Rectal smooth muscle tissue (tissue), 1 donor: ENCODE measurements around the gene B4GALT7.
"Not testable (repeated sequence)": the region's sequence is repeated elsewhere in the genome, so short reads cannot be mapped to it uniquely, and the experiment has no call there.

Experiments used
- H3K27ac ChIP-seq: one replicate; pipeline ENCODE4 v1.7.0; 2013; ENCODE audit warnings: low read depth, low read length, inconsistent platforms
- H3K27me3 ChIP-seq: one replicate; pipeline ENCODE4 v1.7.0; 2013; ENCODE audit warnings: low read length; ENCODE audit not compliant: control insufficient read depth, insufficient read depth
- H3K36me3 ChIP-seq: one replicate; pipeline ENCODE4 v1.7.0; 2013; ENCODE audit warnings: low read length; ENCODE audit not compliant: control insufficient read depth, insufficient read depth
- H3K4me1 ChIP-seq: one replicate; pipeline ENCODE4 v1.7.0; 2013; ENCODE audit warnings: low read length; ENCODE audit not compliant: control insufficient read depth, insufficient read depth
- H3K4me3 ChIP-seq: one replicate; pipeline ENCODE4 v1.7.0; 2013; ENCODE audit warnings: low read length
- H3K9ac ChIP-seq: one replicate; pipeline ENCODE4 v1.7.0; 2013; ENCODE audit warnings: low read length

B4GALT7 gene

GRCh38 chr5:177624172-177624571 lies 24.2 kb downstream of the B4GALT7 start:
- H3K4me1 ChIP-seq, H3K36me3 ChIP-seq, H3K27ac ChIP-seq, H3K9ac ChIP-seq, H3K27me3 ChIP-seq, H3K4me3 ChIP-seq: not testable (repeated sequence)

DNA sequence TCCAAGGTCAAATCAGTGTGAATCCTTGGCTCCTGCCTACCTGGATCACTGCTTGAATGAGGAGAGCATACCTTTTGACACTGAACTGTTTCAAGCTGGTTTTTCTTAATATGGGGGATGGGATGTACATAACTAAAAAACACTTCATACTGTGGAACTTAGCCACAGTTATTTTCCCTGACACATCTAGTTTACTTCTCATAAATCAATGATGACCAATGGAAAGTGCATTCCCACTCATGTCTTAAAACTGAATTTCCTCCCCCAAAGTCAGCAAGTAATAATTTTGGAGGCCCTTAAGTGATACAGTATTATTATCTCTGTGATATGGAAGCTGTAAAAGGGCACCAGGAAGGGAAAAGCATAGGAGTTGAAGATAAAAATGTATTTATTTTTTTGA lies 30.3 kb downstream of the B4GALT7 start:
- not testable (repeated sequence) for H3K9ac ChIP-seq, H3K4me3 ChIP-seq, H3K27me3 ChIP-seq, H3K36me3 ChIP-seq, H3K4me1 ChIP-seq, H3K27ac ChIP-seq

DNA sequence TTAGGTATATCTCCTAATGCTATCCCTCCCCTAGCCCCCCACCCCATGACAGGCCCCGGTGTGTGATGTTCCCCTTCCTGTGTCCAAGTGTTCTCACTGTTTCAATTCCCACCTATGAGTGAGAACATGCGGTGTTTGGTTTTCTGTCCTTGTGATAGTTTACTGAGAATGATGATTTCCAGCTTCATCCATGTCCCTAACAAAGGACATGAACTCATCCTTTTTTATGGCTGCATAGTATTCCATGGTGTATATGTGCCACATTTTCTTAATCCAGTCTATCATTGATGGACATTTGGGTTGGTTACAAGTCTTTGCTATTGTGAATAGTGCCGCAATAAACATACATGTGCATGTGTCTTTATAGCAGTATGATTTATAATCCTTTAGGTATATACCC lies 35.0 kb downstream of the B4GALT7 start:
- not testable (repeated sequence) for H3K27me3 ChIP-seq, H3K9ac ChIP-seq, H3K4me3 ChIP-seq, H3K36me3 ChIP-seq, H3K4me1 ChIP-seq, H3K27ac ChIP-seq

DNA sequence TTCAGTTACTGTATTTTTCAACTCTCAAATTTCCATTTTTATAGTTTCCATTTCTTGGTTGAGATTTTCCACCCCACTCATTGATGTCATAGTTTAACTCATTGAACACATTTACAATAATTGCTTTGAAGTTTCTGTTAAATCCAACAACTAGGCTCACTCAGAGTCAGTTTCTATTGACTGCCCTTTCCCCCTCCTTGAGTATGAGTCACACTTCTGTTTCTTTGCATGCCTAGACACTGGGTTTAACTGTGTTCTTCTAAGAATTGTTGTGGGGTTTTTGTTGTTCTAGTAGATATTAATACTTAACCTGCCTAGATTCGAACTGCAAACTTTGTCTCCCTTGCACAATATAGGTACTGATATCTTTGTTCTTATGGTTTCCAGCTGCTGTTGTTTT lies 45.5 kb downstream of the B4GALT7 start:
- not testable (repeated sequence) for H3K4me1 ChIP-seq, H3K4me3 ChIP-seq, H3K27ac ChIP-seq, H3K36me3 ChIP-seq, H3K9ac ChIP-seq, H3K27me3 ChIP-seq

- H3K27me3 ChIP-seq, H3K9ac ChIP-seq, H3K36me3 ChIP-seq, H3K27ac ChIP-seq, H3K4me3 ChIP-seq, H3K4me1 ChIP-seq: not testable (repeated sequence)
Observed at GRCh38 chr5:177651235-177651634, 51.3 kb downstream of the B4GALT7 start.

DNA sequence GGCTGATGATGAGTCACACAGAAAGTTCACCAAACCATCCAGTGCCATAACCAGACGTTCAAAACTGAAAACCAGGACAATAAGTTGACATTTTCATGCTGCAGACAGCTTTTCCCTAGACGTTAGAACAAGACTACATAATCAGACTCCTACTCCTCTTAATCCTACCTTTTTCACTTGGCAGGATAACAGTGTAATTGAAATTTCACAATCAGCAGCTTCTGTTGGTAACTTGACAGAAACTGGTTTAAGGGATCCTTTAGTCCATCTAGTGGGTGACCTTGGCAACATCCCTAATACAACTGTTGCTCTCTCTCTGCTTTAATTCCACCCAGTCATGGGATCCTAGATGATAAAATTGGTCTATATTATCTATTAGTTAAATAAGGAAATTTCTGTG lies 57.9 kb downstream of the B4GALT7 start:
- not testable (repeated sequence) for H3K4me1 ChIP-seq, H3K4me3 ChIP-seq, H3K9ac ChIP-seq, H3K27ac ChIP-seq, H3K36me3 ChIP-seq, H3K27me3 ChIP-seq

- not testable (repeated sequence) for H3K4me1 ChIP-seq, H3K36me3 ChIP-seq, H3K9ac ChIP-seq, H3K27ac ChIP-seq, H3K4me3 ChIP-seq, H3K27me3 ChIP-seq
Observed at GRCh38 chr5:177658542-177658941, 58.6 kb downstream of the B4GALT7 start.
